ENCODE measurements around the gene PPP1R14C.

The PPP1R14C gene

DNA sequence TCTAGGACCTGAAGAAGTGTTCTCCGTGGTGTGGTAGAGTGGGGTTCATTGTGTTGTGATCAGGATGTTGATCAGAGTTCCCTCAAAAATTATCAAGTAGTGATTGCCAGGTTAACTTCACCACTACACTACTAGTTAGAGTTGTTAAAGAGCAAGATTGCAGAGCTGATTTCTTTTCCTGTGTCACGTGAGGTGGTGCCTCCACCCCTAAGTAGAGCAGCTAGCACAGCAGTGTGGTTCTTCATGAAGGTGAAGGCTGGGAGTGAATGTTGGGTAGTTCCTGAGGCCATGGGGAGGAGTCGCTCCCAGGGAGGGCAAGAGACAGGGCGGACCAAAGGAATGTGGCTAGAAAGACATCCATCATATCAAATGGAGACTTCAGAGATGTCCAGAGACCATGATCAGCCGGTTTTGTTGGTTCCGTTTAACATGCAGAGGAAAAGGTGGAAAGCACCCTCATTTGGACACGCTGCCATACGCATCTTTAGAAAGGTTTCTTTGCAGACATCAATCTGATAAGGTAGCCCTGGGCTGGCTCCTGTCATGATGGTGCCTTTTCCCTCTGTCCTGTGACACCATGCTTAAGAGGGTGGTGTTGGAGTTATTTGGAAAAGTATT, 146.7 kb downstream of the PPP1R14C start:
- Histone ChIP-seq H3K36me3 (ENCODE audit: control insufficient read depth, insufficient read depth, low read length) (no peaks in the 10 kb centered on the region), H3K9me3 (ENCODE audit: control insufficient read depth, low read length) (no peaks in the 10 kb centered on the region), H3K4me3 (ENCODE audit: insufficient read depth, low read depth, low read length, poor library complexity, severe bottlenecking) (no peak overlapping the region), H3K4me1 (ENCODE audit: control insufficient read depth, insufficient read depth, low read length, poor library complexity, severe bottlenecking) (no peaks in the 10 kb centered on the region), H3K27me3 (replicated peaks; ENCODE audit: control insufficient read depth, insufficient read depth, low read length, poor library complexity, severe bottlenecking) (no peaks in the 10 kb centered on the region), H3K27ac (ENCODE audit: insufficient read depth, low read length, poor library complexity, severe bottlenecking) (no peak overlapping the region)
- DNase-seq, result no peak

GRCh38 chr6:150290429-150290828, 147.6 kb downstream of the PPP1R14C start:
- Histone ChIP-seq H3K9me3 (ENCODE audit: control insufficient read depth, low read length) (no peaks in the 10 kb centered on the region), H3K27me3 (replicated peaks; ENCODE audit: control insufficient read depth, insufficient read depth, low read length, poor library complexity, severe bottlenecking) (no peaks in the 10 kb centered on the region), H3K4me3 (ENCODE audit: insufficient read depth, low read depth, low read length, poor library complexity, severe bottlenecking) (no peak overlapping the region), H3K4me1 (ENCODE audit: control insufficient read depth, insufficient read depth, low read length, poor library complexity, severe bottlenecking) (no peaks in the 10 kb centered on the region), H3K36me3 (ENCODE audit: control insufficient read depth, insufficient read depth, low read length) (no peaks in the 10 kb centered on the region), H3K27ac (ENCODE audit: insufficient read depth, low read length, poor library complexity, severe bottlenecking) (no peak overlapping the region)
- DNase-seq, result no peak

DNA sequence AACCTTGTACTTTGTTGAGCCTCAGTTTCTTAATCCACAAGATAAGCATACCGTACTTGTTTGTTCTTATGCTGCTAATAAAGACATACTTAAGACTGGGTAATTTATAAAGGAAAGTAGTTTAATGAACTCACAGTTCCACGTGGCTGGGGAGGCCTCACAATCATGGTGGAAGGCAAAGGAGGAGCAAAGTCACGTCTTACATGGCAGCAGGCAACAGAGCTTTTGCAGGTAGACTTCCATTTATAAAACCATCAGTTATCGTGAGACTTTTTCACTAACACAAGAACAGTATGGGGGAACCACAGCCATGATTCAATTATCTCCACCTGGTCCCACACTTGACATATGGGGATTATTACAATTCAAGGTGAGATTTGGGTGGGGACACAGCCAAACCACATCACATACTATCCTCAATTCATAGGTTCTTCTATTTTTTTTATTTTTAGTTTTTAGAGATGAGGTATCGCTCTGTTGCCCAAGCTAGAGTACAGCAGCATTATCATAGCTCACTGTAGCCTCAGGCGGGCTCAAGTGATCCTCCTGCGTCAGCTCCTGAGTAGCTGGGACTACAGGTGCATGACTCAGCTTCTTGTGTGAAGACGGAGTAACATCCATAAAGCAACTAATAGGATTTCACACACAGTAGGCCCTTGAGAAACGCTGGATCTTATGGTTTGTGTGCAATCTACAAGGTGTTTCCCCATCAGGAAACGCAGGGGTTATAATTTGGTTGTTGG, 149.3 kb downstream of the PPP1R14C start:
- no peak overlapping the region for H3K4me3 ChIP-seq (ENCODE audit: insufficient read depth, low read depth, low read length, poor library complexity, severe bottlenecking)
- no peaks in the 10 kb centered on the region for H3K4me1 ChIP-seq (ENCODE audit: control insufficient read depth, insufficient read depth, low read length, poor library complexity, severe bottlenecking)
- H3K36me3 ChIP-seq (ENCODE audit: control insufficient read depth, insufficient read depth, low read length), result no peaks in the 10 kb centered on the region
- no peak overlapping the region for H3K27ac ChIP-seq (ENCODE audit: insufficient read depth, low read length, poor library complexity, severe bottlenecking)
- DNase-seq, result no peak
- H3K9me3 ChIP-seq (ENCODE audit: control insufficient read depth, low read length), result no peaks in the 10 kb centered on the region
- no peaks in the 10 kb centered on the region for H3K27me3 ChIP-seq (replicated peaks; ENCODE audit: control insufficient read depth, insufficient read depth, low read length, poor library complexity, severe bottlenecking)

GRCh38 chr6:150293019-150293418, 150.2 kb downstream of the PPP1R14C start:
- no peak overlapping the region for H3K4me3 ChIP-seq (ENCODE audit: insufficient read depth, low read depth, low read length, poor library complexity, severe bottlenecking)
- no peaks in the 10 kb centered on the region for H3K27me3 ChIP-seq (replicated peaks; ENCODE audit: control insufficient read depth, insufficient read depth, low read length, poor library complexity, severe bottlenecking)
- H3K9me3 ChIP-seq (ENCODE audit: control insufficient read depth, low read length), result peaks cover 3% of the 10 kb centered on the region
- no peak for DNase-seq
- no peaks in the 10 kb centered on the region for H3K36me3 ChIP-seq (ENCODE audit: control insufficient read depth, insufficient read depth, low read length)
- H3K4me1 ChIP-seq (ENCODE audit: control insufficient read depth, insufficient read depth, low read length, poor library complexity, severe bottlenecking), result no peaks in the 10 kb centered on the region
- H3K27ac ChIP-seq (ENCODE audit: insufficient read depth, low read length, poor library complexity, severe bottlenecking), result no peak overlapping the region

GRCh38 chr6:150293423-150294173, 150.8 kb downstream of the PPP1R14C start:
- Histone ChIP-seq H3K27ac (ENCODE audit: insufficient read depth, low read length, poor library complexity, severe bottlenecking) (no peak overlapping the region), H3K4me1 (ENCODE audit: control insufficient read depth, insufficient read depth, low read length, poor library complexity, severe bottlenecking) (no peaks in the 10 kb centered on the region), H3K27me3 (replicated peaks; ENCODE audit: control insufficient read depth, insufficient read depth, low read length, poor library complexity, severe bottlenecking) (no peaks in the 10 kb centered on the region), H3K9me3 (ENCODE audit: control insufficient read depth, low read length) (peaks cover 3% of the 10 kb centered on the region), H3K4me3 (ENCODE audit: insufficient read depth, low read depth, low read length, poor library complexity, severe bottlenecking) (no peak overlapping the region), H3K36me3 (ENCODE audit: control insufficient read depth, insufficient read depth, low read length) (no peaks in the 10 kb centered on the region)
- DNase-seq, result no peak

- H3K4me1 ChIP-seq (ENCODE audit: control insufficient read depth, insufficient read depth, low read length, poor library complexity, severe bottlenecking), result no peaks in the 10 kb centered on the region
- no peak overlapping the region for H3K4me3 ChIP-seq (ENCODE audit: insufficient read depth, low read depth, low read length, poor library complexity, severe bottlenecking)
- H3K36me3 ChIP-seq (ENCODE audit: control insufficient read depth, insufficient read depth, low read length), result no peaks in the 10 kb centered on the region
- H3K27ac ChIP-seq (ENCODE audit: insufficient read depth, low read length, poor library complexity, severe bottlenecking), result no peak overlapping the region
- H3K27me3 ChIP-seq (replicated peaks; ENCODE audit: control insufficient read depth, insufficient read depth, low read length, poor library complexity, severe bottlenecking), result no peaks in the 10 kb centered on the region
- peaks cover 3% of the 10 kb centered on the region for H3K9me3 ChIP-seq (ENCODE audit: control insufficient read depth, low read length)
- DNase-seq, result no peak
Measured at GRCh38 chr6:150296890-150297289, 154.0 kb downstream of the PPP1R14C start.

DNA sequence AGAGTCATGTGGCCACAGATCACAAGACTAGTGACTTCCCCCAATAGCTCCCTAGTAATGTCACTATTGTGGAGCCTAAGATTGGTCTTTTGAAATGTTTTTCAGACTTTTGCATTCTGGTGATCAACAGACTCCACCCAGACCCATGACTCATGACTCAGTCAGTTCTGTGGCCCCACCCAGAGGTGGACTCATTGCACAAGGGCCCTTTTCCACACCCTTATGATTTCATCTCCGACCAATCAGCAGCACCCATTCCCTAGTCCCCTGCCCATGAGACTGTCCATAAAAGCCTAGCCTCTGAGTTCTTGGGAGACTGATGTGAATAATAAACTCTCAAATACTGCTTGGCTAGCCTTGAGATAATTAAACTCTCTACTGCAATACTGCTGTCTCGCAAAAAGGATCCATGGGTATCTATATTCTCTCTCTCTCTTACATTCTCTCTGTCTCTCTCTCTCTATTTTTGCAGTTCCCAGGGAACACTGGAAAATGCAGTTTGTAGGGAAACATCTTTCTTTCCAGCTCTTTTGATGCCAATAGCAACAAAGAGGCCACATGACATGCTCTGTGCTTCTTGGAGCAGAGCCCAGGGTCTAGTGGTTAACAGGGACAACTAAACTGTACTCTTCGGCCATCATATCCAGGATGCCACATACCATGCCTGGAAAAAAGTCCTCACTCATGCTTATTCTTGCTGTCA, 154.6 kb downstream of the PPP1R14C start:
- no peak for DNase-seq
- H3K4me3 ChIP-seq (ENCODE audit: insufficient read depth, low read depth, low read length, poor library complexity, severe bottlenecking), result no peak overlapping the region
- H3K27ac ChIP-seq (ENCODE audit: insufficient read depth, low read length, poor library complexity, severe bottlenecking), result no peak overlapping the region

GRCh38 chr6:150298030-150298380, 155.2 kb downstream of the PPP1R14C start:
- DNase-seq, result no peak
- Histone ChIP-seq H3K9me3 (ENCODE audit: control insufficient read depth, low read length) (peaks cover 3% of the 10 kb centered on the region), H3K27ac (ENCODE audit: insufficient read depth, low read length, poor library complexity, severe bottlenecking) (no peak overlapping the region), H3K4me3 (ENCODE audit: insufficient read depth, low read depth, low read length, poor library complexity, severe bottlenecking) (no peak overlapping the region), H3K36me3 (ENCODE audit: control insufficient read depth, insufficient read depth, low read length) (no peaks in the 10 kb centered on the region), H3K27me3 (replicated peaks; ENCODE audit: control insufficient read depth, insufficient read depth, low read length, poor library complexity, severe bottlenecking) (no peaks in the 10 kb centered on the region), H3K4me1 (ENCODE audit: control insufficient read depth, insufficient read depth, low read length, poor library complexity, severe bottlenecking) (no peaks in the 10 kb centered on the region)

More for the DNA sequence above, 154.6 kb downstream of the PPP1R14C start:
- no peaks in the 10 kb centered on the region for H3K36me3 ChIP-seq (ENCODE audit: control insufficient read depth, insufficient read depth, low read length)
- no peaks in the 10 kb centered on the region for H3K27me3 ChIP-seq (replicated peaks; ENCODE audit: control insufficient read depth, insufficient read depth, low read length, poor library complexity, severe bottlenecking)
- peaks cover 3% of the 10 kb centered on the region for H3K9me3 ChIP-seq (ENCODE audit: control insufficient read depth, low read length)
- no peaks in the 10 kb centered on the region for H3K4me1 ChIP-seq (ENCODE audit: control insufficient read depth, insufficient read depth, low read length, poor library complexity, severe bottlenecking)

DNA sequence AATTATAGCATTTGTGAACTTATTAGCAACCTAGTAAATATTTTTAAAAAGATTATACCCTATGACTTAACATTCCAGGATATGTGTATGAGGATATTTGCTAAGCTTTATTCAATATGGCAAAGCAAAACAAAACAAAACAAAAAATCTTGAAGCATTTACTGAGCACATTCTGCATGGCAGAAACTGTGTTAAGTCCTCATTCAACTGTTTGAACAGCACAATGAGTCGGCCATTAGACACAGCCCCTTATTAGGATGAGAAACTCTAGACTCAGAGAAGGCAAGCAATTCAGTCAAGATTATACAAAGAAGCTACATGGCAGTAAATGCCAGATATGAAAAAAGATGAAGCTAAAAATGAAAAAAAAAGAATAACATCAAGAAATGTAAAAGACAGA, 155.8 kb downstream of the PPP1R14C start:
- no peak for DNase-seq
- Histone ChIP-seq H3K9me3 (ENCODE audit: control insufficient read depth, low read length) (peaks cover 3% of the 10 kb centered on the region), H3K4me1 (ENCODE audit: control insufficient read depth, insufficient read depth, low read length, poor library complexity, severe bottlenecking) (no peaks in the 10 kb centered on the region), H3K27me3 (replicated peaks; ENCODE audit: control insufficient read depth, insufficient read depth, low read length, poor library complexity, severe bottlenecking) (no peaks in the 10 kb centered on the region), H3K36me3 (ENCODE audit: control insufficient read depth, insufficient read depth, low read length) (no peaks in the 10 kb centered on the region), H3K27ac (ENCODE audit: insufficient read depth, low read length, poor library complexity, severe bottlenecking) (no peak overlapping the region), H3K4me3 (ENCODE audit: insufficient read depth, low read depth, low read length, poor library complexity, severe bottlenecking) (no peak overlapping the region)

Data from effector memory CD4-positive, alpha-beta T cell (primary cell).